Gastrocnemius medialis (tissue), 4 donors: Measurements from ENCODE around the gene ROR1.
"Not testable (repeated sequence)": the region's sequence is repeated elsewhere in the genome, so short reads cannot be mapped to it uniquely, and the experiment has no call there.

ENCODE experiments used
- POLR2A ChIP-seq, 2 donors: fragments of 450-650 bp; IDR thresholded peaks; one replicate each; pipeline ENCODE4 v1.6.1; 2017; ENCODE audit warnings: antibody characterized with exemption in 2 of 2, mild to moderate bottlenecking in 2 of 2, moderate library complexity in 2 of 2
- TF ChIP-seq, protein P1 (sequence below), 5 experiments: fragments of 450-650 bp in 3 of 5; fragments of 200-600 bp in 2 of 5; sonication (generic) in 2 of 5; IDR thresholded peaks in 4 of 5; conservative IDR thresholded peaks in 1 of 5; 1 replicate in 4 of 5; 2 replicates in 1 of 5; pipeline ENCODE4 v1.5.1; 2016 to 2019; ENCODE audit warnings: antibody characterized with exemption in 5 of 5, mild to moderate bottlenecking in 3 of 5, moderate library complexity in 3 of 5

DNA sequence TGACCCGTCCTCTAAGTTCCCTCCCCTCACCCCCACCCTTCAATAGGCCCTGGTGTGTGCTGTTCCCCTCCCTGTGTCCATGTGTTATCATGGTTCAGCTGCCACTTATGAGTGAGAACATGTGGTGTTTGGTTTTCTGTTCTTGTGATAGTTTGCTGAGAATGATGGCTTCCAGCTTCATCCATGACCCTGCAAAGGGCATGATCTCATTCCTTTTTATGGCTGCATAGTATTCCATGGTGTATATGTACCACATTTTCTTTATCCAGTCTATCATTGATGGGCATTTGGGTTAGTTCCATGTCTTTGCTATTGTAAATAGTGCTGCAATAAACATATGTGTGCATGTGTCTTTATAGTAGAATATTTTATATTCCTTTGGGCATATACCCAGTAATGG is 330.8 kb downstream of the ROR1 start:
- TF ChIP-seq, protein P1, sequence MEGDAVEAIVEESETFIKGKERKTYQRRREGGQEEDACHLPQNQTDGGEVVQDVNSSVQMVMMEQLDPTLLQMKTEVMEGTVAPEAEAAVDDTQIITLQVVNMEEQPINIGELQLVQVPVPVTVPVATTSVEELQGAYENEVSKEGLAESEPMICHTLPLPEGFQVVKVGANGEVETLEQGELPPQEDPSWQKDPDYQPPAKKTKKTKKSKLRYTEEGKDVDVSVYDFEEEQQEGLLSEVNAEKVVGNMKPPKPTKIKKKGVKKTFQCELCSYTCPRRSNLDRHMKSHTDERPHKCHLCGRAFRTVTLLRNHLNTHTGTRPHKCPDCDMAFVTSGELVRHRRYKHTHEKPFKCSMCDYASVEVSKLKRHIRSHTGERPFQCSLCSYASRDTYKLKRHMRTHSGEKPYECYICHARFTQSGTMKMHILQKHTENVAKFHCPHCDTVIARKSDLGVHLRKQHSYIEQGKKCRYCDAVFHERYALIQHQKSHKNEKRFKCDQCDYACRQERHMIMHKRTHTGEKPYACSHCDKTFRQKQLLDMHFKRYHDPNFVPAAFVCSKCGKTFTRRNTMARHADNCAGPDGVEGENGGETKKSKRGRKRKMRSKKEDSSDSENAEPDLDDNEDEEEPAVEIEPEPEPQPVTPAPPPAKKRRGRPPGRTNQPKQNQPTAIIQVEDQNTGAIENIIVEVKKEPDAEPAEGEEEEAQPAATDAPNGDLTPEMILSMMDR (IDR thresholded peaks at IDR 0.05 in 4 of 5, conservative IDR thresholded peaks at IDR 0.05 in 1 of 5) = not testable (repeated sequence)
- TF ChIP-seq POLR2A (IDR thresholded peaks at IDR 0.05) = not testable (repeated sequence)
